ENCODE results near the gene CCDC54.

CCDC54 gene

DNA sequence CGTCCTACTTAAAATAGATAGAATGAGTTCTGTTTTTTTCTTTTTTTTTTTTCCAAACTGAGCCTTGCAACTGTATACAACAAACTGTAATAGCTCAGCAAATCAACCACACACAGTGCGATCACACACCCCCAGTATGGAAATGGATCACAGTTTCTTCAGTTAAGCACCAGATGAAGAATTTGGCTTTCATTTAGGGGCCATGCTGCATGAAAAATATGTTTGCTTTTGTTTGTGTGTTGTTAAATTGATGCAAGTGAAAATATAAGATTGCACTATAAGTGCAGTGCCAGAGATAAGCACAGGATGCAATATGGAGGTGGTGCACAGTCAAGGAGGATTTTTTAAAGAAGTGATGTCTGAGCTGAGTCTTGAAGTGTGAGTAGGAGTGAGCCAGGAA, 17.8 kb downstream of the CCDC54 start:
- no peak for DNase-seq

DNA sequence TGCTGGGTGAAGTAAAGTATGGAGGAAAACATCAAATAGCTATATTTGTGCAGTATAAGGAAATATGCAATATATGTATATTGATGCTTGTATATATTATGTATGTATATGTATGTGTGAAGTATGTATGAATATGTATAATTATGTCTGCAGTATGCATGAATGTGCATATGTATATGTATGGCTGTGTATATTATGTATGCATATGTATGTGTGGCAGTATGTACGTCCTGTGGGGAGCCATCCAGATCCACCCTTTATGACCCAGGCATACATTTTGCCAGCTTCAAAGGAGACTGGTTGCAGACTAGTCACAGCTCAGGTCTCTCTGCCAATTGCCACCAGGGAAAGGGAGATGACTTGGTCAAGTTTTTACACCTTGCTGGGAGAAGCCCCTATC, 24.1 kb downstream of the CCDC54 start:
- DNase-seq: no peak

DNA sequence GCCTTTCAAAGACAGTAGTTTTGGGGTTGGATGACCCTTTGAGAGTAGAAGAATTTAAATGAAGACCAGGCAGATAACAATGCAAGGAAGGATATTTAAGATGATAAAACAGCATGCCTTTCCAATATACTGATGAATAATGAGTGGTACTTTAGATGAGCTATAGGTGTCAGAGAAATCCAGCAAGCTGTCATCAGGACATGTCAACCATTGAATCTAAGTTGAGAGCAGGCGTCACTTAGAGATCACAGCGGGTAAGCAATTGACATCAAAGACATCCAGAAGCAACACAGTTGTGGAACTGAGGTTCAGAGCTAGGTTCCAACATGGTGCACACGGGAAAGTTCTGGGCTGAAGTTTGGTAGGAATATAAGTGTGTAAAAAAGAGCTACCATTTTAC, 25.0 kb downstream of the CCDC54 start:
- DNase-seq: no peak

DNA sequence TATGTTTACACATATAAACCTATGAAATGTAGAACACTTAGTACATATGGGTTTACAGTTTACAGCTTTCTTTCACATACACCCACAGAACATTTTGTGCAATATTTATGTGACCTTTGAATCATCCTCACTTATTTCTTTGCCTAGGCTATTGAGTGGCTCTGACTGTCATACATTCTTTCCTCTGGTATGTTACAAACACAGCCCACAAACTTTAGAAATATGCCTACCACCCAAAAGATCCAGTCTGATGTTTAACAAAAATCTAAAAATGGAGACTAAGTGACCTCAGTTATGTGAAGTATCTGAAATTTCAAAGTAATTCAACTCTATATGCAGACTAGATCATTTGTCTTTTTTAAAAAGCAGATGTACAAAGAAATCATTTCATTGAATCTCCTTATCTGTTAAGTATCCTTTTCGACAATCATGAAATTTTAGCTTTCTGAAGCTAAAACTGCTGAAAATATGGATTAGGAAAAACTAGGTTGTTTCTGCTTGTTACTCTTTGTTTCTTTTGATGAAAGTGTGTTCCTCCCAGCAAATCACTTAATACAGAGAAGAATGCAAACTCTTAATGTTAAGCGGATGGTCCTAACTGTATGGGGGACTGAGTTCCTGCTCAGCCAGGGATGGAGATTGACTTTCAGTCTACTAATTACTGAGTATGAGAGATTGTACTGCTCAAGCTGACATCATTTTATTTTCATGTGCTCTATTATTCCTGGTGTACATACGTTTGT, 27.7 kb downstream of the CCDC54 start:
- DNase-seq: no peak

DNA sequence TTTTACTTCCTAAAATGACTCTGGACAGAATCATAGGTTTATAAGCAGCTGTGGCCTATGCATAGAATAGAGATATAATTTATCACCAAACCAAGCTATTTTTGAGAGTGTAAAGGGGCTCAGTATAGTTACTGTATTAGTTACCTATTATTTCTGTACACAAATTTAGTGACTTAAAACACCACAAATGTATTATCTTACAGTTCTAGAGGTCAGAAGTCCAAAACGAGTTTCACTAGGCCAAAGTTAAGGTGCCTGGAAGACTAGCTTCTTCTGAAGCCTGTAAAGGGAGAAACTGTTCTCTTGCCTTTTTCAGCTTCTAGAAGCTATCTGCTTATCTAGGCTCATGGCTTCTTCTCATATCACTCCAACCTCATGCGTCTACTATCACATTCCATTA, 30.1 kb downstream of the CCDC54 start:
- DNase-seq: no peak

DNA sequence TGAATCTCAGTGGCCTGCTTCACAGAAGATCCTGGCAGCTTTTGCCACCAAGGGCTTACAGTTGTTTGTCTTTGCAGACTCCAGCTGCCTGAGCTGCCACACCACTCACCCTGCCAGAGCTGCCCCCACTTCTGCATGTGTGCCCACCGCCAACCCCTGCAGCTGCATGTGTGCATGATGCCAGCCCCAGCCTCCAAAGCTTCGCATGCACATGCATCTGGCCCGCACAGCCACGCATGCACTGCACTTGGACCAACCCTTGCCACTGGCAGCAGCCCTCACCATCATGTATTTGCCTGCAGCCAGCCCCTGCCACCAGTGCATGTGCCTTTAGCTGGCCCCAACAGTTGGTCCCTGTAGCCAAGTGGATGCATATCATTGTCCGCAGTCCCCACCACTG, 31.3 kb downstream of the CCDC54 start:
- DNase-seq: no peak

DNA sequence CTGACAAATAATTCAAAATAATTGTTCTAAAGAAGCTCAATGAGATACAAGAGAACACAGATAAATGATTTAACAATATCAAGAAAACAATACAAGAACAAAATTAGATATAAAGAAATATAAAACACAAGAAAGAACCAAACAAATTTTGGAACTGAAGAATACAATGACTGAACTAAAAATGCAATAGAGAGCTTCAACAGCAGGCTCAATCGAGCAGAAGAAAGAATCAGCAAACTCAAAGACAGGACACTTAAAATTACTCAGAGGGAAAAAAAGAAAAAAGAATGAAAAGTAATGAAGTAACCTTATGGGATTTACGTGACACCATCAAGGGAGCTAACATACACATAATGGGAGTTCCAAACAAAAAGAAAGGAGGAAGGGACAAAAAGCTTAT, 32.1 kb downstream of the CCDC54 start:
- no peak for DNase-seq

DNA sequence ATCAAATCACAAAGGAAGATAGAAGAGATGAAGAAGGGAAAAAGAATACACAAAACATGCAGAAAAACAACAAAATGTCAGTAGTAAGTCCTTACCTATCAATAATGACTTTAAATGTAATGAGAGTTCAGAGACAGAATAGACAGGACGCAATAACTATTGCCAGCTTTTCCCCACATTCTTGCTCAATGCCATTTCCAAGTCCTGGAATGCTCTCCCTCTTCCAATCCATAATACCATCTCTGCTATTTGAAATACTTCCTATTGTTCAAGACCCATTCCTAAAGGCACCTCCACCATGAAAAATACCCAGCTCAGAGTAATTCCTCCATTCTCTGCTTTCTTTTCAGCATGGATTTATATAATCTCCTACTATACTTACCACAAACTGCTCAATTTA, 33.4 kb downstream of the CCDC54 start:
- DNase-seq: no peak

DNA sequence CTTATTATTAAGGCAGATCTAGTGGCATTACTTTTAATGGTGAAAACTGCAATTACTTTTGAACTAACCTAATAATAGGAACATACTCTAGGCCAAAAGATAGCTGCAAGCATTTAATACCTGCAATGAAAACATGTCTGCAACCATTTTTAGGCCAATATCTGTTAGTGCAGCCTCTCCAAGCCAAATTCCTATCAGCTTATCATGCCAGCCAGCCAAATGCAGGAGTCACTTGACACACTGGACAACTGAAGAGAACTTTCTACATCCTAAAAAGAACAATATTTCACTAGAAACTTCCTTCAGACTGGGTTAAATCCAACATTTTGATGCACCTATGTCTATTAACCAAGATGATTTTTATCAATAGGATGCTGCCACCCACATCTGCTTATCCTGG, 33.8 kb downstream of the CCDC54 start:
- no peak for DNase-seq

DNA sequence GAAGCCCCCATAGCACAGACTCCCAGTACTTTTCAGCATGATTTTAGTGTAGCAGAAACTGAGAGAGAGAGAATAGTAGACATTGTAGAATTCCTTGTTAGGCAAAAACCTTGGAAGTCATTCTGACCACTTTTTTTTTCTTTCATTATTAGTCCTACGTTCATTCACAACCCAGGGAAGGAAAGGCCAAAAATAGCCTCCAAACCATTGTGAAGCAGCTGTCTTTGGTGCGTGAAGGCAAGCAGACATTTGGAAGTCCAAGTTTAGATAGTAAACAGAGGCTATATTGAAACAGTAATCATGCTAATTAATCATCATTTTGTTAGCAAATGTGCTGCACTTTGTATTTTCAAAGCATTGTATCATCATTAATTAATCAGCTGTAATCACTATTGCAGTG, 34.5 kb downstream of the CCDC54 start:
- DNase-seq: no peak

DNA sequence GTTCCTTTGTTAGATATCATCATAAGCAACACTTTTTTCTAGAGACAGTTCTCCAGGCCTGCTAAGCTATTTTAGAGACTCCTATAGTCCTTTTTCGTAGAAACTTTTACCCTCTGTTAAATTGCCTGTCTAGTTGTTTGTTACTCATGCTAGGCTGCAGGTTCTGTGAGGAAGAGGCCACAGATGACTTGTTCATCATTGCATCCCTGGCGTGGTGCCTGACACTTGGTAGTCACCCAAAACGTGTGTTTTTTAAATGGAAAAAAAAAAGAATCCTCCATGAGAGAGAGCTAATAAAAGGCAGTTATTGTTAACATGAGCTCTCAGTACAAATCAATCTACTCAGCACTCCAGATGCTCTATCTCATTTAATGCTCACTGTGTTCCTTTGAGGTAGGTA, 35.1 kb downstream of the CCDC54 start:
- no peak for DNase-seq

DNA sequence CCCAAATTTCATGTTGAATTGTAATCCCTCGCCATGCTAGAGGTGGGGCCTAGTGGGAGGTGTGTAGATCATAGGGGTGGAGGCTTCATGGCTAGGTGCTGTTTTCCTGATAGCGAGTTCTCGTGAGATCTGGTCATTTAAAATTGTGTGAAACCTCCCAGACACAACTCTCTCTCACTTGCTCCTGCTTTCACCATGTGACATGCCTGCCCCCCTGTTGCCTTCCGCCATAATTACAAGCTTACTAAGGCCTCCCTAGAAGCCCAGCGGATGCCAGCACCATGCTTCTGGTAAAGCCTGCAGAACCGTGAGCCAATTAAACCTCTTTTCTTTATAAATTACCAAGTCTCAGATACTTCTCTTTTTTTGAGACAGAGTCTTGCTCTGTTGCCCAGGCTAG, 36.0 kb downstream of the CCDC54 start:
- DNase-seq: no peak

DNA sequence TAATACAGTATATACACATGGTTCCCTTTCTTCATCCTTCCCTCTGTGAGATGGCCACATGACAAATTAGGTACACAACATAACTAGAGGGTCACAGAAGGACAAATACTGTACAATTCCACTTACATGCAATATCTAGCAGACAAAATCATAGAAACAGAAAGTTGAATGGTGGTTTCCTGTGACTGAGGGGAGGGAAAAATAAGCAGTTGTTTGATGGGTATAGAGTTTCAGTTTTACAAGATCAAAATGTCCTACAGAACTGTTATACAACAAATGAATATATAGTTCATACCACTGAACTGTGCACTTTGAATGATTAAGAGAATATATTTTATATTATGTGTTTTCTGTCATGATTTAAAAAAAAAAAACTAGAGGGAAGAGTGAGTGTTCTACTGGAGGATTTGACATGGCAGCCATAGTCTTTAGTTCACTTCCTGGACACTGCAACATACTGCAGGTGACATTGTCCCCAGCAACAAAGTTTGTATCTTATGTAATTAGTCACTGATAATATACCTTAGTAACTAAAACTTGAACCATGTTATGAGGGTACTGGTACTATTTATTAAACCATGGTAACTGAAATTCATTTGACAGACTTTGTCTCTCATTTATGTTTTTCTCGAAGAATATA, 37.2 kb downstream of the CCDC54 start:
- DNase-seq: no peak

DNA sequence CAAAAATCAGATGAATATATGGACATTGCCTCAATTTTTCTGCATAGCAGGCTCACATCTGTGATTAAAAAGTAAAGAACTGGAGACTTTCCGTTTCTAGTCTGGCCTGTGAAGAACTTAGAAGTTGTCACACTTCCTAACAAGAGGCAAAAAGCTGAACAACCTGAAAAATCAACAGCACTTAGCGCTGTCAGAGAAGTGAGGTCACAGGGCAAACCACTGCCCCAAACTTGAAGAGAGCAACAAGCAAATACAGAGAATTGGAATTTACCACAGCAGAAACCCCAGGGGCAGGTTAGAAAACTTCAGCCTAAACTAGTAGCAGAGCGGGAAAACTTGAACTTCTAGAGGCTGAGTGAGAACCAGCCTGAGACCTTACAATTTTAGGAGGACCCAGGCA, 38.9 kb downstream of the CCDC54 start:
- DNase-seq: no peak

DNA sequence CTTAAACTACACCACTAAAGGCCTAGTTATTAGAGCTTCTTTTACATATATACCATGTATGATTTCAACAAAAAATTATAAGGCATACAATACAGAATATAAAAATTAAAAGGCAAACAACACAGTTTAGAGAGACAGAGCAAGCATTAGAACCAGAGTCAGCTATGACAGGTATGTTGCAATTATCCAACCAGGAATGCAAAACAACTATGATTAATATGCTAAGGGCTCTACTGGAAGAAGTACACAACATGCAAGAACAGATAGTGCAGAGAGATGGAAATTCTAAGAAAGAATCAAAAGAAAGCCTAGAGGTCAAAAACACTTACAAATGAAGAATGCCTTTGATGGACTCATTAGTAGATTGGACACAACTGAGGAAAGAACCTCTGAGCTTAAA, 39.6 kb downstream of the CCDC54 start:
- no peak for DNase-seq

DNA sequence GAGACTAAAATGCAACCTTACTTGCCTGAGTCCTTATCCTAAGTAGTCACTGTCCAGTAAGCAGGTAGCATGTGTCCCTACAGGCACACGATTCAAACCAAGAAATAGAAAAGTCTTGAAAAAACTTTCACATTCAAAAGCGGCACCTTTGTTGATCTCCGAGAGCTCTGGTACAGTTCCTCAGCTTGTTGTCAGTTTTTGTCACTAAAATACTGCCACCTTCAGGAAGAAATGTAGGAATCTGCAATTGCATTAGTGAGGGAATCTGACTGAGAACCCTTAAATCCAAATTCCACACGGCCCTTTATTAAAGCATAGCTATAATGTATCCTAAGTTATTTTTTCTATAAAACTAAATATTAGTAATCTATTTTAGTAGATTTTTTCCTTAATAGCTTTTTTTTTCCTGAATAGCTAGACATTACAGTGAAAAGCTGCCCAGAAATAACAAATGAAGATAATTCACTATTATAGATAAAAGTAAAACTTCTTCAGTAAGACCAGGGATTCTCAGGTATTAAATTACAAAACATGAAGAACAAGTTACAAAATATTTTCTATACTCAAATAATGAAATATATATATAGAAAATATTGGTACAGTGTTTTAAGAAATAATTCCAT, 44.0 kb downstream of the CCDC54 start:
- DNase-seq: no peak

DNA sequence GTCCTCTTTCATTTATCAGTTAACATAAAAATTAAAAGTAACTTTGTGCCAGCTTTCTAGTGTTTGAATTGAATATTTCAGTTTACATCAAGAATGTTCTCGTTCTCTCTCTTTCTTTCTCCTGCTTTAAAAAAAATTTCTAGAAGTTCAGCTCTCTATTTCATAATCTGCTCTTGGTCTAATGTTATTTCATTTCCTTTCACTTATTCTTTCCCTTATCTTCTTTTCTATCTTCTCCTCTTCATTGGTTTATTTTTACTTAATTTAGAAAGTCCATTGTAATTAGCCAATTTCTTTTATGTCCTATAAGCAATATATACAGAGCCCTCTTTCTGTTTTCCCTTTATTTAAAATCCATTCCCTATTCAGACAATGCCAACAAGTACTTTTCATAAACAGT, 44.6 kb downstream of the CCDC54 start:
- DNase-seq: no peak

DNA sequence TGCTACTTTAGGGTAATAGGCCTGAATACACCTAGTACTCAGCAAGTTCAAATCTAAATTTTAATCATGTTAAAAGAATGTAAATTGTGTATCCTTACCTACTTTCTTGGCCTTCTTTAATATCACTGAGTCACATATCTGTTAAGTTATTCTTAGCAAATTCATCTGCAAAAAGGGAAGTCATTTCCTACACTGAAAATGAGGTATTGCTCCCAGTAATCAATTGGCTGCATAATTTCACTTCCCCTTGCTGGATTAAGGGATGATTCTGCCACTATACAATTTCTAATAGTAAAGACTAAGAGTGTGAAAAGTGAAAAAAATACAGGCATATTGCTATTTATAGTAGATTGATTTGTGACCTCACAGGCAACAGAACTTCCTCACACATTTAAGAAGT, 47.8 kb downstream of the CCDC54 start:
- no peak for DNase-seq

DNA sequence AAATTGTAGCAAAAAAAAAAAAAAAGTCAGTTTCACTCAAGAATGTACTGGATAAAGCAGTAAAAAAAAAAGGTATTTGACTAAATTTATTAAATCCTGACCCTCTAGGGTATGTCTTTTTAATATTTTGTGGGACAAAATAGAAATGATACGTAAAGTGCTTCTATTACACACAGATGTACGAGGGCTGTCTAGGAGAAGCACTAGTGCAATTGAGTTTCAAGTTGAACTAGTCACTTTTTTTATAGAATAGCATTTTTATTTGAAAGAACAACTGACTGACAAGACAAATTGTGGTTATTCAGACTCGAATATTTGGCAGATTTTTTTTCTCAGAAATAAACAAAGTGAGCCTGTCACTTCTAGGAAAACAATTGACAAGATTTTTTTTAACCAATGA, 49.0 kb downstream of the CCDC54 start:
- DNase-seq: no peak

All from activated CD4-positive, alpha-beta T cell treated with anti-CD3 and anti-CD28 coated beads, Interleukin-2, amount 50 U/mL, for 1 hour (primary cell).